ENCODE data around the gene AWAT1.

DNA sequence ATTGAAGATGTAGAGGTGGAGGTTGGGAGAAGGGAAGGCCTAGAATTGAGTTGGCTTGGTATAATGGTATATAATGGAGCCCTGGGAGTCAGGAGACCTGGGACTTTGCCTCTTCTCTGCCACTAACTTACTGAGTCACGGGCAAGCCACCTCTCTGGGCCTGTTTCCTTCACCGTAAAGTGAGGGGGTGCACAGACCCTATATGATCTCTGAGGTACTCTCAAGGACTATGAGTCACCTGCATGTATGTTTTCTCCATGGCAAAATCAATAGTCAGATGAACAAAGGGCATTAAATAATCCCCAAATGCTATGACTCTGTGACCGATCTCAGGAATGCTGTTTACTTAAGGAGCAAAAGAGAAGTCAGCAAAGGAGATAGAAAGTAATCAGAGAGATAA, 20.5 kb downstream of the AWAT1 start:
- TF ChIP-seq, protein P1, sequence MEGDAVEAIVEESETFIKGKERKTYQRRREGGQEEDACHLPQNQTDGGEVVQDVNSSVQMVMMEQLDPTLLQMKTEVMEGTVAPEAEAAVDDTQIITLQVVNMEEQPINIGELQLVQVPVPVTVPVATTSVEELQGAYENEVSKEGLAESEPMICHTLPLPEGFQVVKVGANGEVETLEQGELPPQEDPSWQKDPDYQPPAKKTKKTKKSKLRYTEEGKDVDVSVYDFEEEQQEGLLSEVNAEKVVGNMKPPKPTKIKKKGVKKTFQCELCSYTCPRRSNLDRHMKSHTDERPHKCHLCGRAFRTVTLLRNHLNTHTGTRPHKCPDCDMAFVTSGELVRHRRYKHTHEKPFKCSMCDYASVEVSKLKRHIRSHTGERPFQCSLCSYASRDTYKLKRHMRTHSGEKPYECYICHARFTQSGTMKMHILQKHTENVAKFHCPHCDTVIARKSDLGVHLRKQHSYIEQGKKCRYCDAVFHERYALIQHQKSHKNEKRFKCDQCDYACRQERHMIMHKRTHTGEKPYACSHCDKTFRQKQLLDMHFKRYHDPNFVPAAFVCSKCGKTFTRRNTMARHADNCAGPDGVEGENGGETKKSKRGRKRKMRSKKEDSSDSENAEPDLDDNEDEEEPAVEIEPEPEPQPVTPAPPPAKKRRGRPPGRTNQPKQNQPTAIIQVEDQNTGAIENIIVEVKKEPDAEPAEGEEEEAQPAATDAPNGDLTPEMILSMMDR (optimal IDR thresholded peaks at IDR 0.05 in 1 of 3, IDR thresholded peaks at IDR 0.05 in 1 of 3, conservative IDR thresholded peaks at IDR 0.05 in 1 of 3; ENCODE audit: extremely low read depth in 1 of 3, insufficient read depth in 2 of 3, low read length in 3 of 3) = no peak
- TF ChIP-seq EZH2 (IDR thresholded peaks at IDR 0.05; ENCODE audit: low read length) = no peak

Data from keratinocyte (primary cell).